Measurements from ENCODE around the gene CCDC85B.

Gene CCDC85B

GRCh38 chr11:65849771-65850216, 40.7 kb upstream of the CCDC85B start:
- Histone ChIP-seq H3K4me3 (no peak overlapping the region), H3K27ac (no peak overlapping the region)
- no peak for DNase-seq (ENCODE audit: low spot score)
- TF ChIP-seq CTCF (IDR thresholded peaks at IDR 0.05): no peak

GRCh38 chr11:65850217-65851082, 40.0 kb upstream of the CCDC85B start:
- no peak for DNase-seq (ENCODE audit: low spot score)

GRCh38 chr11:65851083-65851579, 39.3 kb upstream of the CCDC85B start:
- Histone ChIP-seq H3K4me3 (no peak overlapping the region), H3K27ac (no peak overlapping the region)
- TF ChIP-seq CTCF (IDR thresholded peaks at IDR 0.05): no peak
- DNase-seq (ENCODE audit: low spot score): no peak

More at GRCh38 chr11:65850217-65851082, 40.0 kb upstream of the CCDC85B start:
- Histone ChIP-seq H3K4me3 (no peak overlapping the region), H3K27ac (no peak overlapping the region)
- no peak for TF ChIP-seq CTCF (IDR thresholded peaks at IDR 0.05)

GRCh38 chr11:65851811-65852507, 38.5 kb upstream of the CCDC85B start:
- TF ChIP-seq CTCF (IDR thresholded peaks at IDR 0.05): no peak
- no peak overlapping the region for H3K4me3 ChIP-seq
- no peak for DNase-seq (ENCODE audit: low spot score)

GRCh38 chr11:65852508-65853245, 37.8 kb upstream of the CCDC85B start:
- H3K4me3 ChIP-seq: no peak overlapping the region
- H3K27ac ChIP-seq: no peak overlapping the region
- no peak for TF ChIP-seq CTCF (IDR thresholded peaks at IDR 0.05)
- no peak for DNase-seq (ENCODE audit: low spot score)

More at GRCh38 chr11:65851811-65852507, 38.5 kb upstream of the CCDC85B start:
- H3K27ac ChIP-seq: no peak overlapping the region

GRCh38 chr11:65853246-65853979, 37.1 kb upstream of the CCDC85B start:
- no peak overlapping the region for H3K4me3 ChIP-seq
- H3K27ac ChIP-seq: no peak overlapping the region
- TF ChIP-seq CTCF (IDR thresholded peaks at IDR 0.05): no peak
- no peak for DNase-seq (ENCODE audit: low spot score)
